Adrenal gland (tissue), 12 donors: ENCODE measurements around the gene CACNA1E. TPM values are rescaled to one million over a fixed set of nuclear protein-coding genes. Genes with fewer than 3 reads are reported as not detected.

Source experiments
- DNase-seq, 7 donors: peaks; one replicate each; pipeline ENCODE4 v3.0.0-alpha.2; 2019 to 2020
- H3K27ac ChIP-seq, 5 donors: fragments of 200-600 bp; sonication (generic) in 4 of 5; 1 replicate in 3 of 5; 2 replicates in 2 of 5; pipeline versions ENCODE4 v1.5.1 to v1.8.0; 2016 to 2020; ENCODE audit warnings: mild to moderate bottlenecking in 1 of 5
- H3K27me3 ChIP-seq: fragments of 200-600 bp; 2 replicates; pipeline ENCODE4 v1.8.0; 2021
- H3K36me3 ChIP-seq, 2 donors: fragments of 200-600 bp; replicated peaks in 1 of 2; 1 replicate in 1 of 2; 2 replicates in 1 of 2; pipeline versions ENCODE4 v1.5.1 to v1.8.0; 2018 to 2022
- H3K4me1 ChIP-seq, 2 donors: fragments of 200-600 bp; replicated peaks in 1 of 2; 1 replicate in 1 of 2; 2 replicates in 1 of 2; pipeline versions ENCODE4 v1.5.1 to v1.8.0; 2018 to 2021
- H3K4me3 ChIP-seq, 4 donors: fragments of 200-600 bp; sonication (generic) in 3 of 4; one replicate each; pipeline ENCODE4 v1.5.1; 2016 to 2018
- H3K9me3 ChIP-seq, 3 donors: fragments of 200-600 bp; sonication (generic) in 1 of 3; replicated peaks in 1 of 3; 1 replicate in 2 of 3; 2 replicates in 1 of 3; pipeline versions ENCODE4 v1.5.1 to v1.8.0; 2016 to 2021
- POLR2A ChIP-seq, 2 donors: fragments of 450-650 bp; IDR thresholded peaks; one replicate each; pipeline ENCODE4 v1.6.1; 2017; ENCODE audit warnings: antibody characterized with exemption in 2 of 2, mild to moderate bottlenecking in 2 of 2, moderate library complexity in 1 of 2
- WGBS, 4 donors: extraction: QIAGEN DNeasy Blood & Tissue Kit in 2 of 4; methylation state at CpG; one replicate each; pipeline versions ENCODE4 v1.1.5 to v1.1.7; 2013 to 2017; 5-methylcytosine and 5-hydroxymethylcytosine counted together
- intact Hi-C, 2 donors: fragments of 100-400 bp; cut with DNase I; formaldehyde crosslinking; loops; one replicate each; pipeline versions ENCODE4 v1.14.1 to v1.15.0; 2022 to 2023
- polyA plus RNA-seq, 3 donors: library from polyadenylated mRNA; stranded (reverse); fragments of 200-250 nt in 2 of 3; fragments of 350-450 nt in 1 of 3; fragmentation: Illumina TruSeq in 1 of 3; extraction: RNeasy Lipid Tissue Mini Kit (QIAGEN cat#74804) in 1 of 3; gene quantifications; one replicate each; pipeline ENCODE4 v1.2.3, GENCODE V29; 2013 to 2014
- total RNA-seq, 9 donors: library from RNA; depleted of rRNA in 4 of 9; stranded (reverse); fragments of >200 nt in 4 of 9; fragments of 120-200 nt in 1 of 9; fragmentation: NEBNext Ultra II Directional in 1 of 9; extraction: Animal tissue kit (Norgen Biotek cat#: 25700) in 1 of 9; gene quantifications; one replicate each; pipeline versions ENCODE4 v1.1.0 to v1.2.4, GENCODE V29; 2013 to 2023
- TF ChIP-seq, protein P1 (sequence below), 6 experiments: fragments of 450-650 bp in 4 of 6; fragments of 200-600 bp in 2 of 6; sonication (generic) in 1 of 6; IDR thresholded peaks; 1 replicate in 5 of 6; 2 replicates in 1 of 6; pipeline versions ENCODE4 v1.5.1 to v1.8.0; 2016 to 2021; ENCODE audit warnings: antibody characterized with exemption in 6 of 6, mild to moderate bottlenecking in 2 of 6, moderate library complexity in 1 of 6
- donor health status: healthy with polysubstance abuse.
- donor health status: Bipolar disorder and iron deficiency.
- donor health status: DM: yes; HTN: yes; CAD: no.
- donor health status: DM: no; HTN: no; CAD: no.
- donor health status: DM: no; HTN: no; CAD: no.
- donor health status: DM: yes; HTN: yes; CAD: no.

CACNA1E gene
- total and polyA plus RNA-seq, 12 donors, result 0.08 to 3.2 (median 1.3) TPM; not detected in 3

DNA sequence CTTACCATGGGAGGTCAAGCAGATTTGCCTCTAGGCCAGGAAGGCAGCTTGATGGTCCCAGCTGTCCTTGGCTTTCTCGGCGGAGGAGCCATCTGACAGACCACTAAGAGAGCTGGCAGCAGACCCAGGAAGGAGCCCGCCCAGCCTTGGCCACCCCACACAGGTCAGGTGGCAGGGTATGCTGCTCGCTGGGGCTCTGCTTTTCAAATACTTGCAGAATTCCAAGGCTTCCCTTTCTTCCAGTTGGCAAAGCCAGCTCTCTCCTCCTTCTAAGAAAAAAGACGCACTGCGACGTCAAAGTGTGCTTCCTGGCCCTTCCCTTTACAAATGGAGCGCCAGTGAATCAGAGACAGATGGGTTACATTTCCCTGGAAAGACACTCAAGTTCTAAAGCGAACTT is 229.4 kb downstream of the CACNA1E start:
- H3K9me3 ChIP-seq, result no peaks in the 10 kb centered on the region
- H3K4me3 ChIP-seq, result no peak overlapping the region
- H3K27ac ChIP-seq, result no peak overlapping the region
- TF ChIP-seq POLR2A (IDR thresholded peaks at IDR 0.05), result no peak
- TF ChIP-seq, protein P1, sequence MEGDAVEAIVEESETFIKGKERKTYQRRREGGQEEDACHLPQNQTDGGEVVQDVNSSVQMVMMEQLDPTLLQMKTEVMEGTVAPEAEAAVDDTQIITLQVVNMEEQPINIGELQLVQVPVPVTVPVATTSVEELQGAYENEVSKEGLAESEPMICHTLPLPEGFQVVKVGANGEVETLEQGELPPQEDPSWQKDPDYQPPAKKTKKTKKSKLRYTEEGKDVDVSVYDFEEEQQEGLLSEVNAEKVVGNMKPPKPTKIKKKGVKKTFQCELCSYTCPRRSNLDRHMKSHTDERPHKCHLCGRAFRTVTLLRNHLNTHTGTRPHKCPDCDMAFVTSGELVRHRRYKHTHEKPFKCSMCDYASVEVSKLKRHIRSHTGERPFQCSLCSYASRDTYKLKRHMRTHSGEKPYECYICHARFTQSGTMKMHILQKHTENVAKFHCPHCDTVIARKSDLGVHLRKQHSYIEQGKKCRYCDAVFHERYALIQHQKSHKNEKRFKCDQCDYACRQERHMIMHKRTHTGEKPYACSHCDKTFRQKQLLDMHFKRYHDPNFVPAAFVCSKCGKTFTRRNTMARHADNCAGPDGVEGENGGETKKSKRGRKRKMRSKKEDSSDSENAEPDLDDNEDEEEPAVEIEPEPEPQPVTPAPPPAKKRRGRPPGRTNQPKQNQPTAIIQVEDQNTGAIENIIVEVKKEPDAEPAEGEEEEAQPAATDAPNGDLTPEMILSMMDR (IDR thresholded peaks at IDR 0.05), result no peak
- DNase-seq, result no peak
- H3K27me3 ChIP-seq, result no peaks in the 10 kb centered on the region
- H3K4me1 ChIP-seq, result no peaks in the 10 kb centered on the region
- WGBS, 4 donors, result 72 to 79% (median 76%) methylated on average over 7 to 9 of the region's 9 CpGs
- intact Hi-C loops, result no loop called here
- no peaks in the 10 kb centered on the region for H3K36me3 ChIP-seq

- Histone ChIP-seq H3K4me3 (no peak overlapping the region), H3K27ac (no peak overlapping the region), H3K4me1 (no peaks in the 10 kb centered on the region), H3K9me3 (no peaks in the 10 kb centered on the region), H3K27me3 (no peaks in the 10 kb centered on the region), H3K36me3 (no peaks in the 10 kb centered on the region)
- no peak for DNase-seq
- WGBS, 4 donors, result 83 to 86% (median 84%) methylated on average over 2 of the region's 2 CpGs
- intact Hi-C loops, result no loop called here
- TF ChIP-seq, protein P1 (IDR thresholded peaks at IDR 0.05), result no peak
- no peak for TF ChIP-seq POLR2A (IDR thresholded peaks at IDR 0.05)
These were observed 231.1 kb downstream of the CACNA1E start for GRCh38 chr1:181714428-181714827.

- TF ChIP-seq POLR2A (IDR thresholded peaks at IDR 0.05), result no peak
- TF ChIP-seq, protein P1 (IDR thresholded peaks at IDR 0.05), result no peak
- WGBS, 4 donors, result 45 to 59% (median 52%) methylated on average over 6 of the region's 6 CpGs
- Histone ChIP-seq H3K36me3 (no peaks in the 10 kb centered on the region), H3K4me1 (no peaks in the 10 kb centered on the region), H3K27me3 (no peaks in the 10 kb centered on the region), H3K9me3 (no peaks in the 10 kb centered on the region), H3K27ac (no peak overlapping the region), H3K4me3 (no peak overlapping the region)
- intact Hi-C loops, result no loop called here
- no peak for DNase-seq
These were observed 234.7 kb downstream of the CACNA1E start for GRCh38 chr1:181718034-181718433.

DNA sequence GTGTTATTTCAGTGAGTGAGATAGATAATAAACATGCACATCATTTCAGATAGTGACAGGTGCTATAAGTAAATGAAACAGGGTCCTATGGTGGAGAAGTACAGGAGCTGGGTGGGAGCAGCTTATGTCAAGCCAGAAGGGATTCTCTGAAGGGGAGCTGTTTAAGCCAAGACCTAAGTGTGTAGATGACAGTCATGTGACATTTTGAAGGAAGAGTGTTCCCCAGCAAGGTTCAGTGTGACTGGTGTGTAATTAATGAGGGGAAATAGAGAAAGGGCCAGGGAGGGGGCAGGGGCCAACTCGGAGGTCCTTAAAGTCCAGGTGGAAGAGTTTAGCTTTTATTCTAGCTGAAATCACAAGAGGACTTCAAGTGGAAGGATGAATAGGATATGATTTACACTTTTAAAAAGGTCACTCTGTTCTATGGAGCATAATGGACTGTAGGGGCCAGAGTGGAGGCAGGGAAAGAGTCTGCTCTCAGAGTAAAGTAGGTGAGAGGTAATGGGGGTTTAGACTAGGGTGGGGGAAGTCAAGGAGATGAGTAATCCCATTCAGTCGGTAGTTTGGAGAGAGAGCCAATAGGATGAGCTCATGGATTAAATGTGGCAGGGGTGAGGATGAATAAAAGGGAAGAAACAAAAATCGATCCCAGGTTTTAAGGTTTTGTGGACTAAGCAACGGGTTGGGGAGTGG is 243.1 kb downstream of the CACNA1E start:
- Histone ChIP-seq H3K9me3 (no peaks in the 10 kb centered on the region), H3K4me3 (no peak overlapping the region), H3K36me3 (no peaks in the 10 kb centered on the region), H3K27me3 (no peaks in the 10 kb centered on the region), H3K4me1 (no peaks in the 10 kb centered on the region), H3K27ac (no peak overlapping the region)
- TF ChIP-seq, protein P1 (IDR thresholded peaks at IDR 0.05), result no peak
- TF ChIP-seq POLR2A (IDR thresholded peaks at IDR 0.05), result no peak
- DNase-seq, result no peak
- 41 to 49% (median 45%) methylated on average over 4 of the region's 4 CpGs for WGBS, 4 donors
- intact Hi-C loops, result no loop called here
